ENCODE measurements around the gene TRAF7. TPM values are rescaled to one million over a fixed set of nuclear protein-coding genes. Genes with fewer than 3 reads are reported as not detected.

TRAF7 gene
- total RNA-seq, 1 experiment from 2014 or later: 160 TPM

GRCh38 chr16:2208772-2209171 lies 53.2 kb downstream of the TRAF7 start:
- H3K4me2 ChIP-seq (ENCODE audit: low read length): no peak overlapping the region
- ChIA-PET RAD21 (ENCODE audit: low non-redundant PET in 1 of 2, low total read pairs in 2 of 2, uncharacterized antibody in 2 of 2, unreplicated experiment in 2 of 2) (no interaction called here), POLR2A (no interaction called here), CTCF (no interaction called here)
- TF ChIP-seq MAX (IDR thresholded peaks at IDR 0.05): no peak
- TF ChIP-seq EZH2 (IDR thresholded peaks at IDR 0.05): no peak
- TF ChIP-seq TCF7L2 (IDR thresholded peaks at IDR 0.05; ENCODE audit: borderline replicate concordance, extremely low read depth, insufficient read depth, insufficient read length): no peak
- no peak for TF ChIP-seq CBX3 (IDR thresholded peaks at IDR 0.05; ENCODE audit: low read depth)
- no peak for TF ChIP-seq YY1 (IDR thresholded peaks at IDR 0.05; ENCODE audit: extremely low read depth, insufficient replicate concordance, low read depth, low read length)
- no peak for TF ChIP-seq FOSL1 (IDR thresholded peaks at IDR 0.05; ENCODE audit: low read depth)
- no peak for TF ChIP-seq JUND (IDR thresholded peaks at IDR 0.05)
- TF ChIP-seq ZNF274 (IDR thresholded peaks at IDR 0.05; ENCODE audit: low read depth, low read length): no peak
- TF ChIP-seq ELF1 (IDR thresholded peaks at IDR 0.05; ENCODE audit: borderline replicate concordance, low read depth): no peak
- H3K36me3 ChIP-seq (ENCODE audit: control insufficient read depth in 1 of 2, insufficient read depth in 2 of 2, low read length in 2 of 2): peaks cover 4 to 33% of the 10 kb centered on the region in 2 experiments; a peak in 3 of 4 replicates
- no peak overlapping the region for H3K9ac ChIP-seq (ENCODE audit: low read length)
- DNase-seq (ENCODE audit: low read depth, low spot score) (no peak), ATAC-seq (no peak)
- H3K4me3 ChIP-seq (replicated peaks in 1 of 2; ENCODE audit: low read depth in 1 of 2, low read length in 2 of 2): no peak overlapping the region
- H3K27me3 ChIP-seq (ENCODE audit: insufficient read depth, low read length): no peaks in the 10 kb centered on the region
- peaks cover 21 to 45% of the 10 kb centered on the region in 2 experiments for H3K4me1 ChIP-seq (ENCODE audit: control insufficient read depth in 1 of 2, insufficient read depth in 2 of 2, low read length in 2 of 2)
- H3K27ac ChIP-seq (ENCODE audit: low read depth, low read length): no peak overlapping the region
- H3K79me2 ChIP-seq (ENCODE audit: insufficient read depth, low read length): peaks cover 46% of the 10 kb centered on the region
- H2AFZ ChIP-seq (ENCODE audit: low read depth, low read length, poor library complexity, severe bottlenecking): no peak overlapping the region
- intact Hi-C loops (cut with micrococcal nuclease): no loop called here
- BruUV-seq (replicated peaks): no TSS peak
- no peaks in the 10 kb centered on the region for H3K9me3 ChIP-seq (ENCODE audit: control insufficient read depth in 1 of 2, insufficient read depth in 1 of 2, low read depth in 1 of 2, low read length in 2 of 2)
- no peaks in the 10 kb centered on the region for H3K9me2 ChIP-seq (ENCODE audit: insufficient read depth)
- H4K20me1 ChIP-seq (ENCODE audit: insufficient read depth): peaks cover 9% of the 10 kb centered on the region; the same call in 1 of the 2 replicates

- H4K20me1 ChIP-seq (ENCODE audit: insufficient read depth): peaks cover 9% of the 10 kb centered on the region; the same call in 1 of the 2 replicates
- no peak overlapping the region for H3K4me2 ChIP-seq (ENCODE audit: low read length)
- H3K9me3 ChIP-seq (ENCODE audit: control insufficient read depth in 1 of 2, insufficient read depth in 1 of 2, low read depth in 1 of 2, low read length in 2 of 2): no peaks in the 10 kb centered on the region
- H3K79me2 ChIP-seq (ENCODE audit: insufficient read depth, low read length): peaks cover 52% of the 10 kb centered on the region
- intact Hi-C loops (cut with micrococcal nuclease): no loop called here
- no peak overlapping the region for H3K9ac ChIP-seq (ENCODE audit: low read length)
- H3K4me1 ChIP-seq (ENCODE audit: control insufficient read depth in 1 of 2, insufficient read depth in 2 of 2, low read length in 2 of 2): peaks cover 20 to 43% of the 10 kb centered on the region in 2 experiments
- BruUV-seq (replicated peaks): no TSS peak
- ChIA-PET RAD21 (ENCODE audit: low non-redundant PET in 1 of 2, low total read pairs in 2 of 2, uncharacterized antibody in 2 of 2, unreplicated experiment in 2 of 2) (no interaction called here), CTCF (no interaction called here), POLR2A (no interaction called here)
- no peak overlapping the region for H2AFZ ChIP-seq (ENCODE audit: low read depth, low read length, poor library complexity, severe bottlenecking)
- ATAC-seq (no peak), DNase-seq (ENCODE audit: low read depth, low spot score) (no peak)
- no peaks in the 10 kb centered on the region for H3K27me3 ChIP-seq (ENCODE audit: insufficient read depth, low read length)
- no peak overlapping the region for H3K27ac ChIP-seq (ENCODE audit: low read depth, low read length)
- H3K9me2 ChIP-seq (ENCODE audit: insufficient read depth): no peaks in the 10 kb centered on the region
- H3K36me3 ChIP-seq (ENCODE audit: control insufficient read depth in 1 of 2, insufficient read depth in 2 of 2, low read length in 2 of 2): peaks cover 4 to 33% of the 10 kb centered on the region in 2 experiments; a peak in 3 of 4 replicates
- no peak overlapping the region for H3K4me3 ChIP-seq (replicated peaks in 1 of 2; ENCODE audit: low read depth in 1 of 2, low read length in 2 of 2)
- TF ChIP-seq RAD21 (IDR thresholded peaks at IDR 0.05; ENCODE audit: low read depth) (no peak), ZBTB33 (IDR thresholded peaks at IDR 0.05; ENCODE audit: extremely low read depth, insufficient replicate concordance, low read length) (no peak), CEBPB (IDR thresholded peaks at IDR 0.05; ENCODE audit: low read depth) (no peak), EGR1 (IDR thresholded peaks at IDR 0.05; ENCODE audit: low read depth) (no peak), EZH2phosphoT487 (IDR thresholded peaks at IDR 0.05; ENCODE audit: borderline replicate concordance) (no peak), JUND (IDR thresholded peaks at IDR 0.05) (no peak), MAX (IDR thresholded peaks at IDR 0.05) (no peak), ATF3 (IDR thresholded peaks at IDR 0.05) (no peak), CBX3 (IDR thresholded peaks at IDR 0.05; ENCODE audit: low read depth) (no peak), SP1 (IDR thresholded peaks at IDR 0.05; ENCODE audit: low read depth) (no peak), ELF1 (IDR thresholded peaks at IDR 0.05; ENCODE audit: borderline replicate concordance, low read depth) (no peak), TCF7L2 (IDR thresholded peaks at IDR 0.05; ENCODE audit: borderline replicate concordance, extremely low read depth, insufficient read depth, insufficient read length) (no peak), EZH2 (IDR thresholded peaks at IDR 0.05) (no peak), SRF (IDR thresholded peaks at IDR 0.05; ENCODE audit: low read depth) (no peak), SIN3A (IDR thresholded peaks at IDR 0.05; ENCODE audit: low read depth) (no peak)
Observed at GRCh38 chr16:2209258-2210008, 53.9 kb downstream of the TRAF7 start.
